ENCODE measurements around the gene FBXL15. TPM values are rescaled to one million over a fixed set of nuclear protein-coding genes. Genes with fewer than 3 reads are reported as not detected.

The FBXL15 gene
- total and polyA plus RNA-seq, 2 of the 13 experiments (the other 11 are each of a cell fraction or from before 2014, with no cell fraction given) = 4.3 to 8.3 TPM

DNA sequence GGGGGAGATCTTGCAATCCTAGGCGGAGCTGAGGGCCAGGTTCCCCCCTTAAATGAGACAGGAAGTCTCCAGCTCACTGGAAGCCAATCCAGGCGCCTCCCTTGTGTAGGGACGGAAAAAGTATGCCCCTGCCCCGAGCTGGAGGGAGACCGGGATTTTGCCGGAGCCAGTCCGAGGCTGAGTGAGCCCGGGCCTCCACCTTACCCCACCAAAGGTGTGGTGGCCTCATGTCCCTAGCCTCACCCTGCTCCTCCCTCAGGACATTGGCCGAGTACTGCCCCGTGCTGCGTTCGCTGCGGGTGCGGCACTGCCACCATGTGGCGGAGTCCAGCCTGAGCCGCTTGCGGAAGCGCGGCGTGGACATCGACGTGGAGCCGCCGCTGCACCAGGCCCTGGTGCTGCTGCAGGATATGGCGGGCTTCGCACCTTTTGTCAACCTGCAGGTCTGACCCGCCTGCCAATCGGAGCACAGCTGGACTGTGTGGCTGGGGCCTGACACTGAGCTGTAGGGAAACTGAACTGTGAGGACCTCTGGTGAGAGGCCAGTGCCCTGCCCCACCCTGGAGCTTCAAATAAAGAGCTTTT is 2.0 kb downstream of the FBXL15 start (continued):
- TF ChIP-seq, protein P1, sequence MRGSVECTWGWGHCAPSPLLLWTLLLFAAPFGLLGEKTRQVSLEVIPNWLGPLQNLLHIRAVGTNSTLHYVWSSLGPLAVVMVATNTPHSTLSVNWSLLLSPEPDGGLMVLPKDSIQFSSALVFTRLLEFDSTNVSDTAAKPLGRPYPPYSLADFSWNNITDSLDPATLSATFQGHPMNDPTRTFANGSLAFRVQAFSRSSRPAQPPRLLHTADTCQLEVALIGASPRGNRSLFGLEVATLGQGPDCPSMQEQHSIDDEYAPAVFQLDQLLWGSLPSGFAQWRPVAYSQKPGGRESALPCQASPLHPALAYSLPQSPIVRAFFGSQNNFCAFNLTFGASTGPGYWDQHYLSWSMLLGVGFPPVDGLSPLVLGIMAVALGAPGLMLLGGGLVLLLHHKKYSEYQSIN (CRISPR knock-in tag; IDR thresholded peaks at IDR 0.05; ENCODE audit: borderline replicate concordance) = no peak
- TF ChIP-seq ZNF441 (CRISPR knock-in tag; IDR thresholded peaks at IDR 0.05; ENCODE audit: borderline replicate concordance) = peak; percentile 51; the same call in 1 of the 2 replicates
- peak; percentile 58 for TF ChIP-seq PPARG (CRISPR knock-in tag; conservative IDR thresholded peaks at IDR 0.05)
- TF ChIP-seq, protein P2, sequence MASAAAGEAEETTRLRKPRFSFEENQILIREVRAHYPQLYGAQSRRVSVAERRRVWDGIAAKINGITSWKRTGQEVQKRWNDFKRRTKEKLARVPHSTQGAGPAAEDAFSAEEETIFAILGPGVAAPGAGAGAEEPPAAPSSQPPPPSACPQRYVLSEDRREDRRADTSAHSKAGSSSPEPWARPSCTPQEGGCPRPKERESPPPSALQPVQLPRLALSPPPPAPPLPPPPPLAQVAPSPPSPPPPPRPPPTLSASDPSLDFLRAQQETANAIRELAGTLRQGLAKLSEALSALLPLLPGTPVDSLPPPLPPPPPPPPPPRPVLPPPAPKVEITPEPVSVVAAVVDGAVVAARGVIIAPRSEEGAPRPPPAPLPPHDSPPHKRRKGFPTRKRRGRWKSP (CRISPR knock-in tag; IDR thresholded peaks at IDR 0.05) = 0 out of 2 replicates have a peak, but pooled peaks have one; percentile 51
- peak; percentile 44; the same call in 1 of the 2 replicates for TF ChIP-seq NR1H2 (CRISPR knock-in tag; IDR thresholded peaks at IDR 0.05; ENCODE audit: borderline replicate concordance, low read depth)
- no peak for TF ChIP-seq ZNF660 (CRISPR knock-in tag; IDR thresholded peaks at IDR 0.05; ENCODE audit: borderline replicate concordance, low read depth)
- 0 out of 2 replicates have a peak, but pooled peaks have one; percentile 56 for TF ChIP-seq PCBP1 (IDR thresholded peaks at IDR 0.05; ENCODE audit: borderline replicate concordance, low read depth, low read length)
- TF ChIP-seq AHR (CRISPR knock-in tag; IDR thresholded peaks at IDR 0.05) = peak; percentile 81
- TF ChIP-seq ESRRA (CRISPR knock-in tag; IDR thresholded peaks at IDR 0.05; ENCODE audit: low read depth) = peak; percentile 49; the same call in 1 of the 2 replicates
- peak; percentile 79; the same call in 1 of the 2 replicates for TF ChIP-seq ZNF619 (CRISPR knock-in tag; IDR thresholded peaks at IDR 0.05)
- TF ChIP-seq HNRNPL (IDR thresholded peaks at IDR 0.05; ENCODE audit: low read depth, low read length) = 0 out of 2 replicates have a peak, but pooled peaks have one; percentile 36
- no peak for TF ChIP-seq DNMT3B (CRISPR knock-in tag; conservative IDR thresholded peaks at IDR 0.05)
- peak; percentile 66; the same call in 1 of the 2 replicates for TF ChIP-seq RNF2 (conservative IDR thresholded peaks at IDR 0.05; ENCODE audit: low read depth)
- TF ChIP-seq, protein P3, sequence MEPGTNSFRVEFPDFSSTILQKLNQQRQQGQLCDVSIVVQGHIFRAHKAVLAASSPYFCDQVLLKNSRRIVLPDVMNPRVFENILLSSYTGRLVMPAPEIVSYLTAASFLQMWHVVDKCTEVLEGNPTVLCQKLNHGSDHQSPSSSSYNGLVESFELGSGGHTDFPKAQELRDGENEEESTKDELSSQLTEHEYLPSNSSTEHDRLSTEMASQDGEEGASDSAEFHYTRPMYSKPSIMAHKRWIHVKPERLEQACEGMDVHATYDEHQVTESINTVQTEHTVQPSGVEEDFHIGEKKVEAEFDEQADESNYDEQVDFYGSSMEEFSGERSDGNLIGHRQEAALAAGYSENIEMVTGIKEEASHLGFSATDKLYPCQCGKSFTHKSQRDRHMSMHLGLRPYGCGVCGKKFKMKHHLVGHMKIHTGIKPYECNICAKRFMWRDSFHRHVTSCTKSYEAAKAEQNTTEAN (CRISPR knock-in tag; conservative IDR thresholded peaks at IDR 0.05) = no peak; the same call in 1 of the 2 replicates
- no peak for TF ChIP-seq ZNF7 (CRISPR knock-in tag; IDR thresholded peaks at IDR 0.05)
- TF ChIP-seq, protein P4, sequence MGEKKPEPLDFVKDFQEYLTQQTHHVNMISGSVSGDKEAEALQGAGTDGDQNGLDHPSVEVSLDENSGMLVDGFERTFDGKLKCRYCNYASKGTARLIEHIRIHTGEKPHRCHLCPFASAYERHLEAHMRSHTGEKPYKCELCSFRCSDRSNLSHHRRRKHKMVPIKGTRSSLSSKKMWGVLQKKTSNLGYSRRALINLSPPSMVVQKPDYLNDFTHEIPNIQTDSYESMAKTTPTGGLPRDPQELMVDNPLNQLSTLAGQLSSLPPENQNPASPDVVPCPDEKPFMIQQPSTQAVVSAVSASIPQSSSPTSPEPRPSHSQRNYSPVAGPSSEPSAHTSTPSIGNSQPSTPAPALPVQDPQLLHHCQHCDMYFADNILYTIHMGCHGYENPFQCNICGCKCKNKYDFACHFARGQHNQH (CRISPR knock-in tag; IDR thresholded peaks at IDR 0.05) = peak; percentile 72; the same call in 1 of the 2 replicates
- peak; percentile 62 for TF ChIP-seq POGZ (CRISPR knock-in tag; IDR thresholded peaks at IDR 0.05)
- TF ChIP-seq ZNF160 (CRISPR knock-in tag; IDR thresholded peaks at IDR 0.05) = 0 out of 2 replicates have a peak, but pooled peaks have one; percentile 47
- no peak for TF ChIP-seq ZNF720 (CRISPR knock-in tag; IDR thresholded peaks at IDR 0.05)
- 0 out of 2 replicates have a peak, but pooled peaks have one; percentile 51 for TF ChIP-seq MZF1 (CRISPR knock-in tag; IDR thresholded peaks at IDR 0.05; ENCODE audit: borderline replicate concordance)
- TF ChIP-seq SALL1 (CRISPR knock-in tag; IDR thresholded peaks at IDR 0.05) = peak; percentile 90
- TF ChIP-seq ATF7 (IDR thresholded peaks at IDR 0.05) = no peak
- TF ChIP-seq ATF7 (CRISPR knock-in tag; IDR thresholded peaks at IDR 0.05) = peak; percentile 45; the same call in 1 of the 2 replicates
- TF ChIP-seq ZNF382 (CRISPR knock-in tag; IDR thresholded peaks at IDR 0.05; ENCODE audit: borderline replicate concordance) = no peak
- peak; percentile 61; the same call in 1 of the 2 replicates for TF ChIP-seq ZNF431 (CRISPR knock-in tag; IDR thresholded peaks at IDR 0.05; ENCODE audit: borderline replicate concordance, low read depth)
- 0 out of 2 replicates have a peak, but pooled peaks have one; percentile 49 for TF ChIP-seq MED1 (CRISPR knock-in tag; IDR thresholded peaks at IDR 0.05)

All from HepG2 (cell line).